Stimulated activated naive CD4-positive, alpha-beta T cell (primary cell): ENCODE results near the gene NFKBIL1.
"Not testable (repeated sequence)": the region's sequence is repeated elsewhere in the genome, so short reads cannot be mapped to it uniquely, and the experiment has no call there.

Experiments used
- DNase-seq, 6 experiments: peaks; one replicate each; lab custom pipeline; 2025; lab: John Stamatoyannopoulos, UW

The NFKBIL1 gene

GRCh38 chr6:31580807-31581433, 33.5 kb downstream of the NFKBIL1 start:
- DNase-seq, result peak; percentile 68 to 91 (median 84)

GRCh38 chr6:31581434-31582229, 34.2 kb downstream of the NFKBIL1 start:
- DNase-seq, result no peak

GRCh38 chr6:31582230-31582643, 34.8 kb downstream of the NFKBIL1 start, which contains the start of gene LTB:
Gene LTB, minus strand, starts transcription at chr6:31582424. Its CDS starts 7 bp downstream, at chr6:31582417.
- peak; percentile 72 to 83 (median 77) for DNase-seq

GRCh38 chr6:31585491-31585890, 38.1 kb downstream of the NFKBIL1 start:
- DNase-seq, result peak in 4 of 6 experiments; percentile 26 to 61 (median 44)

- DNase-seq, result no peak
These were observed 38.6 kb downstream of the NFKBIL1 start, which contains the start of gene LST1 for GRCh38 chr6:31586008-31586407. Gene LST1, plus strand, starts transcription at chr6:31586277. Its CDS starts 1,023 bp downstream, at chr6:31587300.

- DNase-seq, result peak in 3 of 6 experiments; percentile 13 to 20 (median 16)
These were observed 39.3 kb downstream of the NFKBIL1 start for GRCh38 chr6:31586599-31587281.

GRCh38 chr6:31587791-31588777, 40.7 kb downstream of the NFKBIL1 start:
- DNase-seq, result no peak

GRCh38 chr6:31588871-31589650, 41.7 kb downstream of the NFKBIL1 start:
- no peak for DNase-seq

GRCh38 chr6:31590691-31591090, 43.3 kb downstream of the NFKBIL1 start:
- not testable (repeated sequence) for DNase-seq

- DNase-seq, result peak in 1 of 6 experiments; percentile 34
These were observed 45.0 kb downstream of the NFKBIL1 start for GRCh38 chr6:31592396-31592771.

GRCh38 chr6:31597006-31597405, 49.6 kb downstream of the NFKBIL1 start:
- peak in 5 of 6 experiments; percentile 29 to 81 (median 67) for DNase-seq

GRCh38 chr6:31607317-31607716, 59.9 kb downstream of the NFKBIL1 start:
- DNase-seq, result no peak
